WTC11 (cell line): ENCODE measurements around the gene TYRO3. TPM values are rescaled to one million over a fixed set of nuclear protein-coding genes. Genes with fewer than 3 reads are reported as not detected.

ENCODE experiments used
- ATAC-seq: fragments of 200-7000 bp; cut with Tn5 transposase; 2 replicates; pipeline ENCODE4 v1.10.0; 2021; ENCODE audit warnings: mild to moderate bottlenecking, moderate library complexity
- CTCF ChIA-PET: fragments of 300-600 bp; sonication (Branson Sonifier 250); formaldehyde crosslinking; loops from one replicate; lab custom pipeline; 2021; ENCODE audit warnings: antibody characterized with exemption; lab: Charles Lee
- POLR2A ChIA-PET: fragments of 350-600 bp; sonication (Branson Sonifier 250); formaldehyde crosslinking; loops from one replicate; lab custom pipeline; 2021; ENCODE audit warnings: antibody characterized with exemption; lab: Charles Lee
- DNase-seq: peaks from one replicate; pipeline ENCODE4 v3.0.0; 2021; ENCODE audit warnings: low spot score
- H3K27ac Mint-ChIP-seq: 2 replicates; pipeline ENCODE4 v1.8.0; 2021; ENCODE audit warnings: mixed read lengths
- H3K27me3 Mint-ChIP-seq: 2 replicates; pipeline ENCODE4 v1.8.0; 2021; ENCODE audit warnings: low read depth, mild to moderate bottlenecking, moderate library complexity, mixed read lengths
- H3K36me3 Mint-ChIP-seq: 2 replicates; pipeline ENCODE4 v1.8.0; 2021; ENCODE audit warnings: mixed read lengths
- H3K4me1 Mint-ChIP-seq: 2 replicates; pipeline ENCODE4 v1.8.0; 2022; ENCODE audit warnings: mixed read lengths
- H3K4me3 Mint-ChIP-seq: 2 replicates; pipeline ENCODE4 v1.8.0; 2021; ENCODE audit warnings: mild to moderate bottlenecking, moderate library complexity, mixed read lengths
- H3K9me3 Mint-ChIP-seq: 2 replicates; pipeline ENCODE4 v1.8.0; 2021; ENCODE audit warnings: mixed read lengths
- ATF6 ChIP-seq: sonication (generic); formaldehyde crosslinking; IDR thresholded peaks from 2 replicates; pipeline ENCODE4 v1.8.1; 2023; ENCODE audit warnings: mild to moderate bottlenecking, missing genetic modification reagents
- CREB1 ChIP-seq: sonication (generic); formaldehyde crosslinking; IDR thresholded peaks from 2 replicates; pipeline ENCODE4 v1.8.0; 2023; ENCODE audit warnings: mild to moderate bottlenecking, missing genetic modification reagents
- E2F4 ChIP-seq: sonication (generic); formaldehyde crosslinking; IDR thresholded peaks from 2 replicates; pipeline ENCODE4 v1.8.1; 2022; ENCODE audit warnings: low read depth, mild to moderate bottlenecking, moderate library complexity, missing genetic modification reagents, borderline replicate concordance
- FOXP1 ChIP-seq: sonication (generic); formaldehyde crosslinking; IDR thresholded peaks from 2 replicates; pipeline ENCODE4 v1.8.0; 2022; ENCODE audit warnings: missing genetic modification reagents, mild to moderate bottlenecking, moderate library complexity, borderline replicate concordance
- GTF2I ChIP-seq: fragments of 250-450 bp; sonication (Bioruptor Pico); conservative IDR thresholded peaks from 2 replicates; pipeline ENCODE4 v1.4.0; 2021; ENCODE audit warnings: mild to moderate bottlenecking
- HMGXB4 ChIP-seq: sonication (generic); formaldehyde crosslinking; IDR thresholded peaks from 2 replicates; pipeline ENCODE4 v1.8.1; 2023; ENCODE audit warnings: mild to moderate bottlenecking, moderate library complexity, missing genetic modification reagents
- IRF2 ChIP-seq: sonication (generic); formaldehyde crosslinking; IDR thresholded peaks from 2 replicates; pipeline ENCODE4 v1.8.0; 2022; ENCODE audit warnings: low read depth, missing genetic modification reagents, borderline replicate concordance
- KAT7 ChIP-seq: sonication (generic); formaldehyde crosslinking; IDR thresholded peaks from 2 replicates; pipeline ENCODE4 v1.8.1; 2023; ENCODE audit warnings: missing genetic modification reagents, mild to moderate bottlenecking, borderline replicate concordance
- MAX ChIP-seq: sonication (generic); formaldehyde crosslinking; IDR thresholded peaks from 2 replicates; pipeline ENCODE4 v1.8.0; 2022; ENCODE audit warnings: mild to moderate bottlenecking, missing genetic modification reagents
- MXD4 ChIP-seq: fragments of 250-450 bp; sonication (Bioruptor Pico); IDR thresholded peaks from 2 replicates; pipeline ENCODE4 v1.8.0; 2021; ENCODE audit warnings: mild to moderate bottlenecking, moderate library complexity, borderline replicate concordance
- NFATC4 ChIP-seq: fragments of 250-450 bp; sonication (Bioruptor Pico); IDR thresholded peaks from 2 replicates; pipeline ENCODE4 v1.9.0; 2021; ENCODE audit warnings: mild to moderate bottlenecking
- NR1H2 ChIP-seq: sonication (generic); formaldehyde crosslinking; IDR thresholded peaks from 2 replicates; pipeline ENCODE4 v1.9.0; 2021; ENCODE audit warnings: mild to moderate bottlenecking, moderate library complexity, missing genetic modification reagents
- OVOL2 ChIP-seq: fragments of 250-450 bp; sonication (Bioruptor Pico); IDR thresholded peaks from 2 replicates; pipeline ENCODE4 v1.9.0; 2021; ENCODE audit warnings: mild to moderate bottlenecking, borderline replicate concordance
- PREB ChIP-seq: sonication (generic); formaldehyde crosslinking; IDR thresholded peaks from 2 replicates; pipeline ENCODE4 v1.8.1; 2022; ENCODE audit warnings: mild to moderate bottlenecking, missing genetic modification reagents, moderate library complexity, borderline replicate concordance
- PRRX2 ChIP-seq: fragments of 250-450 bp; sonication (Bioruptor Pico); IDR thresholded peaks from 2 replicates; pipeline ENCODE4 v1.8.0; 2021; ENCODE audit warnings: mild to moderate bottlenecking
- RELA ChIP-seq: sonication (generic); formaldehyde crosslinking; IDR thresholded peaks from 2 replicates; pipeline ENCODE4 v1.8.1; 2022; ENCODE audit warnings: missing genetic modification reagents, mild to moderate bottlenecking, borderline replicate concordance
- SMAD3 ChIP-seq: sonication (generic); formaldehyde crosslinking; IDR thresholded peaks from 2 replicates; pipeline ENCODE4 v1.8.0; 2022; ENCODE audit warnings: missing genetic modification reagents, mild to moderate bottlenecking, borderline replicate concordance
- SOX15 ChIP-seq: fragments of 250-450 bp; sonication (Bioruptor Pico); IDR thresholded peaks from 2 replicates; pipeline ENCODE4 v1.9.0; 2021; ENCODE audit warnings: mild to moderate bottlenecking
- TEAD1 ChIP-seq: sonication (generic); formaldehyde crosslinking; IDR thresholded peaks from 2 replicates; pipeline ENCODE4 v1.8.0; 2022; ENCODE audit warnings: mild to moderate bottlenecking, missing genetic modification reagents
- ZBTB21 ChIP-seq: sonication (generic); formaldehyde crosslinking; IDR thresholded peaks from 2 replicates; pipeline ENCODE4 v1.8.1; 2023; ENCODE audit warnings: mild to moderate bottlenecking, missing genetic modification reagents, borderline replicate concordance
- ZNF219 ChIP-seq: sonication (generic); formaldehyde crosslinking; IDR thresholded peaks from 2 replicates; pipeline ENCODE4 v1.8.0; 2023; ENCODE audit warnings: missing genetic modification reagents, mild to moderate bottlenecking, borderline replicate concordance
- total RNA-seq: library from RNA; stranded (reverse); gene quantifications from 3 replicates; pipeline ENCODE4 v1.2.3, GENCODE V29; 2021

TYRO3 gene
- total RNA-seq, 1 experiment from 2014 or later = 87.9 TPM

GRCh38 chr15:41536866-41537265, 22.1 kb upstream of the TYRO3 start:
- ChIA-PET CTCF (no interaction called here), POLR2A (no interaction called here)
- ATAC-seq (no peak), DNase-seq (no peak)
- H3K27me3 Mint-ChIP-seq = no peaks in the 10 kb centered on the region
- TF ChIP-seq FOXP1 (CRISPR knock-in tag) (no peak), ZBTB21 (CRISPR knock-in tag) (no peak), NR1H2 (CRISPR knock-in tag) (no peak), GTF2I (no peak), E2F4 (no peak), CREB1 (CRISPR knock-in tag) (no peak), HMGXB4 (CRISPR knock-in tag) (no peak), OVOL2 (no peak), PRRX2 (CRISPR knock-in tag) (no peak), PREB (CRISPR knock-in tag) (no peak), RELA (CRISPR knock-in tag) (no peak), MAX (no peak), ATF6 (CRISPR knock-in tag) (no peak), NFATC4 (CRISPR knock-in tag) (no peak)
- H3K27ac Mint-ChIP-seq = no peak overlapping the region
- H3K4me1 Mint-ChIP-seq = no peaks in the 10 kb centered on the region
- H3K4me3 Mint-ChIP-seq = no peak overlapping the region
- H3K36me3 Mint-ChIP-seq = peaks cover 37% of the 10 kb centered on the region
- no peaks in the 10 kb centered on the region for H3K9me3 Mint-ChIP-seq

- no peaks in the 10 kb centered on the region for H3K36me3 Mint-ChIP-seq
- POLR2A ChIA-PET = interaction anchor here (0.7 to 1.3 kb wide), 6 partner anchors 9 to 230 kb away, joined by 3 to 10 read pairs (median 4); partner anchors contain the start of gene MAPKBP1
Measured at GRCh38 chr15:41543521-41543870, 15.5 kb upstream of the TYRO3 start.

GRCh38 chr15:41544650-41545015, 14.4 kb upstream of the TYRO3 start:
- H3K9me3 Mint-ChIP-seq = no peaks in the 10 kb centered on the region
- TF ChIP-seq TEAD1 (no peak), SMAD3 (CRISPR knock-in tag) (no peak), IRF2 (CRISPR knock-in tag) (no peak), NR1H2 (CRISPR knock-in tag) (no peak), ZNF219 (CRISPR knock-in tag) (no peak), KAT7 (CRISPR knock-in tag) (no peak), E2F4 (no peak), SOX15 (CRISPR knock-in tag) (no peak)
- no peak for ATAC-seq

More at GRCh38 chr15:41543521-41543870, 15.5 kb upstream of the TYRO3 start:
- H3K4me1 Mint-ChIP-seq = peaks cover 5% of the 10 kb centered on the region
- H3K27me3 Mint-ChIP-seq = peaks cover 3% of the 10 kb centered on the region; the same call in 1 of the 2 replicates
- no peak for DNase-seq
- peak overlapping the region; percentile 96 for H3K27ac Mint-ChIP-seq
- no peak for TF ChIP-seq MXD4
- H3K9me3 Mint-ChIP-seq = no peaks in the 10 kb centered on the region
- peak overlapping the region; percentile 98 for H3K4me3 Mint-ChIP-seq
- CTCF ChIA-PET = interaction anchor here (1.0 to 3.9 kb wide), 5 partner anchors 14 to 162 kb away, joined by 4 to 24 read pairs (median 5); no protein-coding TSS in a partner anchor
- no peak for ATAC-seq

More at GRCh38 chr15:41544650-41545015, 14.4 kb upstream of the TYRO3 start:
- Mint-ChIP-seq H3K4me3 (peak overlapping the region; percentile 98), H3K27me3 (peaks cover 3% of the 10 kb centered on the region; the same call in 1 of the 2 replicates), H3K36me3 (no peaks in the 10 kb centered on the region), H3K4me1 (peaks cover 5% of the 10 kb centered on the region), H3K27ac (no peak overlapping the region)
- DNase-seq = no peak
- POLR2A ChIA-PET = interaction anchor here (0.7 to 1.3 kb wide), 4 partner anchors 13 to 227 kb away, joined by 4 to 10 read pairs (median 6); no protein-coding TSS in a partner anchor
- CTCF ChIA-PET = interaction anchor here (0.5 to 3.9 kb wide), 9 partner anchors 13 to 1014 kb away, joined by 3 to 24 read pairs (median 4); no protein-coding TSS in a partner anchor
